Neural crest cell (in vitro differentiated cells): ENCODE measurements around the gene HYPK. TPM values are rescaled to one million over a fixed set of nuclear protein-coding genes. Genes with fewer than 3 reads are reported as not detected.

Source experiments
- DNase-seq: peaks from one replicate; pipeline ENCODE4 v3.0.0; 2021; ENCODE audit warnings: low read depth, mixed read lengths, low spot score
- H3K27ac Mint-ChIP-seq: one replicate; pipeline ENCODE4 v1.8.0; 2021; ENCODE audit warnings: mild to moderate bottlenecking, mixed read lengths; ENCODE audit not compliant: unreplicated experiment
- H3K27me3 Mint-ChIP-seq: 2 replicates; pipeline ENCODE4 v1.8.0; 2021; ENCODE audit warnings: low read depth, mild to moderate bottlenecking, mixed read lengths
- H3K36me3 Mint-ChIP-seq: 2 replicates; pipeline ENCODE4 v1.8.0; 2021; ENCODE audit warnings: low read depth, mild to moderate bottlenecking, mixed read lengths
- H3K4me1 Mint-ChIP-seq: 2 replicates; pipeline ENCODE4 v1.8.0; 2021; ENCODE audit warnings: mixed read lengths
- H3K4me3 Mint-ChIP-seq: one replicate; pipeline ENCODE4 v1.8.0; 2021; ENCODE audit warnings: mild to moderate bottlenecking, mixed read lengths
- H3K9me3 Mint-ChIP-seq: 2 replicates; pipeline ENCODE4 v1.8.0; 2021; ENCODE audit warnings: mixed read lengths
- CTCF ChIP-seq: fragments of 200-600 bp; sonication (generic); conservative IDR thresholded peaks from 2 replicates; pipeline ENCODE4 v1.5.0; 2021; ENCODE audit warnings: antibody characterized with exemption, mild to moderate bottlenecking
- total RNA-seq: library from RNA; stranded (reverse); gene quantifications from 2 replicates; pipeline ENCODE4 v1.2.1, GENCODE V29; 2021

The HYPK gene
- total RNA-seq, 1 donor from 2014 or later = 12.0 TPM

DNA sequence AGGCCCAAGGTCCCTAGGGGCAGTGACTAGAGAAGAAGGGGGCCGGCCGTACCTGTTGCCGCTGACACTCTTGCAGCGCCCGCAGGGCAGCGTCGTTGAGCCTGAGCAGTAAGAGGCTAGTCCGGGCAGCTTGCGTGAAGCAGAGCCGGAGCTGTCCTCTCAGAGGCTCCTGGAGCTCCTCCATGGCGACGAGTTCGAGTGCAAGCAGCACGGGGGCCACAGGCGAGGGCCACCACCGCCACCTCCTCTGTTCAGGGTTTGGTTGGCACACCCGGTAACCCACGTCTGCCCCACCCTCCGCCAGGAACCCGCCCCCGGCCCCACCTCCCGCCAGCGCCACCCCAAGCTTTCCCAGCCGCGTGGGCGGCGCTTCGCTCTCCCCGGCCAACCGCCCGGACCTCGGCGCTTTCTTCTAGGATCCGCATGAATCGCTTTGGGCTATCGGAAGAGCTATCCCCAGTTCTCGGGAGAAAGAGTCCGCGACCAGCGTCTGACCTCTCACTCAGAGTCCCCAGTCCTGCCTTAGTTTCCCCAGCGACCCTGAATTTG lies 23.6 kb upstream of the HYPK start, which contains the start of gene ELL3:
Gene ELL3, minus strand, starts transcription at position 249 of the 549 bp plus-strand sequence. Its CDS starts 65 bp downstream, at position 184.
- no peak for TF ChIP-seq CTCF
- peaks cover 4% of the 10 kb centered on the region for H3K36me3 Mint-ChIP-seq
- H3K9me3 Mint-ChIP-seq = no peaks in the 10 kb centered on the region
- peaks cover 8% of the 10 kb centered on the region for H3K4me1 Mint-ChIP-seq
- DNase-seq = peak; percentile 36
- peak within 1 kb of the TSS; percentile 89 for H3K4me3 Mint-ChIP-seq
- H3K27me3 Mint-ChIP-seq = peaks cover 23% of the 10 kb centered on the region
- H3K27ac Mint-ChIP-seq = peak within 1 kb of the TSS; percentile 50

DNA sequence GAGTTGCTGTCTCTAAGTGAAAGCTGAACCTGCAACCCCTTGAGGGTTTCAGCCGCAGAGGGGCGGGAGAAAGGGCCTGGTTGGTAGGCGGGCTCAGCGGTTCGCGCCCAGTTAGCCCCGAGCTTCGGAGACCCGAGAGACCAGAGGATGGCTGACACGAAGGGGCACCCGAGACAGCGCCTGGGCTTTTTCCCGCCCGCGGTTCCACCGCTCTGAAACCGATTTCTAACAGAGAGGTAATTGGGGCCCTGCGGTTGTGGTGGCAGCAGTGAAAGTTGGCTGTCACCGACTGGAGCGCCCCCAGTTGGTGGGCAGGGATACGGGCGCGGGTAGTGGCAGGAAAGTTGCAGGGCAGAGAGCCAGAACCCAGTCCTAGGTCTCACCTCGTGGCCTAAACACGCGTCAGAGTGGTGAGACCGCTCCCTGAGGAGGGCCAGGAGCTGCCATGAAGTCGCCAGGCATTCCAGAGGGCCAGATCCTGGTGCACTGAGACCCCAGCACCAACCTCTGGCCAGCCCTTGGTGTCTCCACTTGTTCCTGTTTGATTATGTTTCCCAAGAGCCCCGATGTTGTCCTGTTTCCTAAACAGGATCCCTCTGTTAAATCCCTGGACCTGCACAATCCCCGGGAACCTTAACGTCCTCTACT lies 23.0 kb upstream of the HYPK start:
- Mint-ChIP-seq H3K36me3 (peaks cover 3% of the 10 kb centered on the region), H3K27ac (peak overlapping the region; percentile 50), H3K4me3 (peak overlapping the region; percentile 89), H3K9me3 (no peaks in the 10 kb centered on the region), H3K4me1 (peaks cover 8% of the 10 kb centered on the region), H3K27me3 (peaks cover 23% of the 10 kb centered on the region)
- peak; percentile 63 for DNase-seq
- TF ChIP-seq CTCF = peak; percentile 79

- Mint-ChIP-seq H3K4me3 (no peak overlapping the region), H3K27ac (no peak overlapping the region), H3K9me3 (no peaks in the 10 kb centered on the region), H3K4me1 (peaks cover 8% of the 10 kb centered on the region), H3K36me3 (no peaks in the 10 kb centered on the region), H3K27me3 (peaks cover 23% of the 10 kb centered on the region)
- DNase-seq = no peak
- TF ChIP-seq CTCF = no peak
Measured at GRCh38 chr15:43779016-43779415, 21.4 kb upstream of the HYPK start.

DNA sequence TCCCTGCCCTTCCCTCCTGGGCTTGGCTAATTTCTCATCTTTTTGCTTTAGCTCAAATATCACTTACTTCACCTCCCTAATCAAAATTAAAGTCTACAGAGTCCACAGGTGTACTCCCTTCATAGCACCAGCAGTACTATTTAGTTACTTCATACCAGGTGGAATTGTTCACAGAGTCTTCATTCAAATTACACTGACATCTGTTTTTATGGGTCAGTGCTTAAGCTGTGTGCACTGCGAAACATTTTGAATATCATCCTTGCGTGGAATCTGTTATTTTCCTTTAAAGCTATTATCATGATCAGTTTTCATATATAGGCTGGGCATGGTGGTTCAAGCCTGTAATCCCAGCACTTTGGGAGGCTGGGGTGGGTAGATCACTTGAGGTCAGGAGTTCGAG lies 11.0 kb upstream of the HYPK start:
- H3K27ac Mint-ChIP-seq = no peak overlapping the region
- TF ChIP-seq CTCF = no peak
- H3K9me3 Mint-ChIP-seq = no peaks in the 10 kb centered on the region
- no peak for DNase-seq
- no peaks in the 10 kb centered on the region for H3K27me3 Mint-ChIP-seq
- no peaks in the 10 kb centered on the region for H3K36me3 Mint-ChIP-seq
- peak overlapping the region; percentile 6 for H3K4me3 Mint-ChIP-seq
- H3K4me1 Mint-ChIP-seq = peaks cover 20% of the 10 kb centered on the region

GRCh38 chr15:43791993-43792760 lies 8.2 kb upstream of the HYPK start, which contains the start of gene SERF2:
TSS of gene SERF2 (plus strand) at chr15:43792320. CDS start at chr15:43792377, 57 bp downstream.
- no peaks in the 10 kb centered on the region for H3K9me3 Mint-ChIP-seq
- no peaks in the 10 kb centered on the region for H3K27me3 Mint-ChIP-seq
- H3K4me1 Mint-ChIP-seq = peaks cover 32% of the 10 kb centered on the region
- H3K27ac Mint-ChIP-seq = peak within 1 kb of the TSS; percentile 98
- DNase-seq = peak; percentile 99
- peak within 1 kb of the TSS; percentile 99 for H3K4me3 Mint-ChIP-seq
- peaks cover 3% of the 10 kb centered on the region for H3K36me3 Mint-ChIP-seq
- no peak for TF ChIP-seq CTCF
